ENCODE results near the gene ETNK2.
"Not testable (repeated sequence)": the region's sequence is repeated elsewhere in the genome, so short reads cannot be mapped to it uniquely, and the experiment has no call there.

Gene ETNK2

GRCh38 chr1:204098683-204099082, 53.2 kb downstream of the ETNK2 start:
- no peak for DNase-seq (ENCODE audit: low read depth)

GRCh38 chr1:204096931-204097330, 54.9 kb downstream of the ETNK2 start:
- no peak for DNase-seq (ENCODE audit: low read depth)

GRCh38 chr1:204094856-204095634, 56.8 kb downstream of the ETNK2 start:
- DNase-seq (ENCODE audit: low read depth), result no peak

GRCh38 chr1:204094313-204094729, 57.5 kb downstream of the ETNK2 start:
- no peak for DNase-seq (ENCODE audit: low read depth)

- DNase-seq (ENCODE audit: low read depth), result no peak
These were observed 58.1 kb downstream of the ETNK2 start for GRCh38 chr1:204093781-204094180.

- no peak for DNase-seq (ENCODE audit: low read depth)
These were observed 58.5 kb downstream of the ETNK2 start for GRCh38 chr1:204093421-204093717.

- no peak for DNase-seq (ENCODE audit: low read depth)
These were observed 59.0 kb downstream of the ETNK2 start for GRCh38 chr1:204092632-204093420.

GRCh38 chr1:204091787-204092312, 60.0 kb downstream of the ETNK2 start:
- DNase-seq (ENCODE audit: low read depth), result no peak

- DNase-seq (ENCODE audit: low read depth), result no peak
These were observed 60.8 kb downstream of the ETNK2 start for GRCh38 chr1:204091066-204091465.

- not testable (repeated sequence) for DNase-seq (ENCODE audit: low read depth)
These were observed 61.7 kb downstream of the ETNK2 start for GRCh38 chr1:204090132-204090531.

- DNase-seq (ENCODE audit: low read depth), result peak; percentile 24
These were observed 62.6 kb downstream of the ETNK2 start for GRCh38 chr1:204089044-204089751.

- no peak for DNase-seq (ENCODE audit: low read depth)
These were observed 63.2 kb downstream of the ETNK2 start for GRCh38 chr1:204088596-204088995.

GRCh38 chr1:204087893-204088528, 63.8 kb downstream of the ETNK2 start:
- DNase-seq (ENCODE audit: low read depth), result no peak

- DNase-seq (ENCODE audit: low read depth), result no peak
These were observed 64.5 kb downstream of the ETNK2 start for GRCh38 chr1:204087181-204087892.

GRCh38 chr1:204085876-204086275, 66.0 kb downstream of the ETNK2 start:
- no peak for DNase-seq (ENCODE audit: low read depth)

GRCh38 chr1:204084247-204084772, 67.5 kb downstream of the ETNK2 start:
- no peak for DNase-seq (ENCODE audit: low read depth)

GRCh38 chr1:204083491-204083890, 68.4 kb downstream of the ETNK2 start:
- no peak for DNase-seq (ENCODE audit: low read depth)

- no peak for DNase-seq (ENCODE audit: low read depth)
These were observed 69.9 kb downstream of the ETNK2 start for GRCh38 chr1:204081791-204082513.

GRCh38 chr1:204081164-204081790, 70.6 kb downstream of the ETNK2 start:
- DNase-seq (ENCODE audit: low read depth), result no peak

Measured in ELR (cell line).